ENCODE measurements around the gene KDR. TPM values are rescaled to one million over a fixed set of nuclear protein-coding genes. Genes with fewer than 3 reads are reported as not detected.
A peak's percentile ranks its signal among the peaks of the same experiment; 100 is the strongest.

KDR gene
- total and polyA plus RNA-seq, 4 donors = 6.1 to 39.1 (median 24.6) TPM

GRCh38 chr4:55117511-55117910, 7.9 kb downstream of the KDR start:
- H3K36me3 ChIP-seq (ENCODE audit: control insufficient read depth in 4 of 4, insufficient read depth in 3 of 4, low read depth in 1 of 4, low read length in 3 of 4) = no peaks in the 10 kb centered on the region
- no peak overlapping the region for H3K27ac ChIP-seq (ENCODE audit: low read depth in 1 of 2, low read length in 2 of 2)
- DNase-seq (ENCODE audit: low spot score) = no peak
- H3K9ac ChIP-seq (ENCODE audit: low read depth in 1 of 2, low read length in 2 of 2) = no peak overlapping the region
- TF ChIP-seq SP1 (IDR thresholded peaks at IDR 0.05) (no peak), MAX (IDR thresholded peaks at IDR 0.05) (no peak), HNF4A (conservative IDR thresholded peaks at IDR 0.05) (no peak), FOXA2 (IDR thresholded peaks at IDR 0.05) (no peak), GABPA (IDR thresholded peaks at IDR 0.05 in 1 of 2, conservative IDR thresholded peaks at IDR 0.05 in 1 of 2) (no peak), TAF1 (conservative IDR thresholded peaks at IDR 0.05) (no peak), HNF4G (IDR thresholded peaks at IDR 0.05) (no peak)
- TF ChIP-seq, protein P1, sequence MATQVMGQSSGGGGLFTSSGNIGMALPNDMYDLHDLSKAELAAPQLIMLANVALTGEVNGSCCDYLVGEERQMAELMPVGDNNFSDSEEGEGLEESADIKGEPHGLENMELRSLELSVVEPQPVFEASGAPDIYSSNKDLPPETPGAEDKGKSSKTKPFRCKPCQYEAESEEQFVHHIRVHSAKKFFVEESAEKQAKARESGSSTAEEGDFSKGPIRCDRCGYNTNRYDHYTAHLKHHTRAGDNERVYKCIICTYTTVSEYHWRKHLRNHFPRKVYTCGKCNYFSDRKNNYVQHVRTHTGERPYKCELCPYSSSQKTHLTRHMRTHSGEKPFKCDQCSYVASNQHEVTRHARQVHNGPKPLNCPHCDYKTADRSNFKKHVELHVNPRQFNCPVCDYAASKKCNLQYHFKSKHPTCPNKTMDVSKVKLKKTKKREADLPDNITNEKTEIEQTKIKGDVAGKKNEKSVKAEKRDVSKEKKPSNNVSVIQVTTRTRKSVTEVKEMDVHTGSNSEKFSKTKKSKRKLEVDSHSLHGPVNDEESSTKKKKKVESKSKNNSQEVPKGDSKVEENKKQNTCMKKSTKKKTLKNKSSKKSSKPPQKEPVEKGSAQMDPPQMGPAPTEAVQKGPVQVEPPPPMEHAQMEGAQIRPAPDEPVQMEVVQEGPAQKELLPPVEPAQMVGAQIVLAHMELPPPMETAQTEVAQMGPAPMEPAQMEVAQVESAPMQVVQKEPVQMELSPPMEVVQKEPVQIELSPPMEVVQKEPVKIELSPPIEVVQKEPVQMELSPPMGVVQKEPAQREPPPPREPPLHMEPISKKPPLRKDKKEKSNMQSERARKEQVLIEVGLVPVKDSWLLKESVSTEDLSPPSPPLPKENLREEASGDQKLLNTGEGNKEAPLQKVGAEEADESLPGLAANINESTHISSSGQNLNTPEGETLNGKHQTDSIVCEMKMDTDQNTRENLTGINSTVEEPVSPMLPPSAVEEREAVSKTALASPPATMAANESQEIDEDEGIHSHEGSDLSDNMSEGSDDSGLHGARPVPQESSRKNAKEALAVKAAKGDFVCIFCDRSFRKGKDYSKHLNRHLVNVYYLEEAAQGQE (IDR thresholded peaks at IDR 0.05) = no peak
- TF ChIP-seq, protein P2, sequence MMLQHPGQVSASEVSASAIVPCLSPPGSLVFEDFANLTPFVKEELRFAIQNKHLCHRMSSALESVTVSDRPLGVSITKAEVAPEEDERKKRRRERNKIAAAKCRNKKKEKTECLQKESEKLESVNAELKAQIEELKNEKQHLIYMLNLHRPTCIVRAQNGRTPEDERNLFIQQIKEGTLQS (IDR thresholded peaks at IDR 0.05) = no peak
- TF ChIP-seq, protein P3, sequence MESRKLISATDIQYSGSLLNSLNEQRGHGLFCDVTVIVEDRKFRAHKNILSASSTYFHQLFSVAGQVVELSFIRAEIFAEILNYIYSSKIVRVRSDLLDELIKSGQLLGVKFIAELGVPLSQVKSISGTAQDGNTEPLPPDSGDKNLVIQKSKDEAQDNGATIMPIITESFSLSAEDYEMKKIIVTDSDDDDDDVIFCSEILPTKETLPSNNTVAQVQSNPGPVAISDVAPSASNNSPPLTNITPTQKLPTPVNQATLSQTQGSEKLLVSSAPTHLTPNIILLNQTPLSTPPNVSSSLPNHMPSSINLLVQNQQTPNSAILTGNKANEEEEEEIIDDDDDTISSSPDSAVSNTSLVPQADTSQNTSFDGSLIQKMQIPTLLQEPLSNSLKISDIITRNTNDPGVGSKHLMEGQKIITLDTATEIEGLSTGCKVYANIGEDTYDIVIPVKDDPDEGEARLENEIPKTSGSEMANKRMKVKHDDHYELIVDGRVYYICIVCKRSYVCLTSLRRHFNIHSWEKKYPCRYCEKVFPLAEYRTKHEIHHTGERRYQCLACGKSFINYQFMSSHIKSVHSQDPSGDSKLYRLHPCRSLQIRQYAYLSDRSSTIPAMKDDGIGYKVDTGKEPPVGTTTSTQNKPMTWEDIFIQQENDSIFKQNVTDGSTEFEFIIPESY (IDR thresholded peaks at IDR 0.05) = no peak
- no peaks in the 10 kb centered on the region for H3K27me3 ChIP-seq (ENCODE audit: control insufficient read depth in 4 of 4, insufficient read depth in 4 of 4, low read length in 3 of 4)
- WGBS = 70% methylated on average over 1 of the region's 1 CpG
- no peak overlapping the region for H3K4me3 ChIP-seq (ENCODE audit: low read depth in 1 of 3, low read length in 3 of 3)
- no peaks in the 10 kb centered on the region for H3K4me1 ChIP-seq (ENCODE audit: control insufficient read depth in 4 of 4, insufficient read depth in 4 of 4, low read length in 3 of 4)
- H3K9me3 ChIP-seq (ENCODE audit: control insufficient read depth in 4 of 4, low read length in 3 of 4) = no peaks in the 10 kb centered on the region

GRCh38 chr4:55116450-55116849, 8.9 kb downstream of the KDR start:
- no peaks in the 10 kb centered on the region for H3K27me3 ChIP-seq (ENCODE audit: control insufficient read depth in 4 of 4, insufficient read depth in 4 of 4, low read length in 3 of 4)
- H3K27ac ChIP-seq (ENCODE audit: low read depth in 1 of 2, low read length in 2 of 2) = no peak overlapping the region
- no peak for DNase-seq (ENCODE audit: low spot score)
- H3K9ac ChIP-seq (ENCODE audit: low read depth in 1 of 2, low read length in 2 of 2) = no peak overlapping the region
- H3K36me3 ChIP-seq (ENCODE audit: control insufficient read depth in 4 of 4, insufficient read depth in 3 of 4, low read depth in 1 of 4, low read length in 3 of 4) = no peaks in the 10 kb centered on the region
- WGBS = 31% methylated on average over 1 of the region's 1 CpG
- no peak overlapping the region for H3K4me3 ChIP-seq (ENCODE audit: low read depth in 1 of 3, low read length in 3 of 3)
- TF ChIP-seq FOXA2 (IDR thresholded peaks at IDR 0.05) (no peak), GABPA (IDR thresholded peaks at IDR 0.05 in 1 of 2, conservative IDR thresholded peaks at IDR 0.05 in 1 of 2) (no peak), EGR1 (IDR thresholded peaks at IDR 0.05; ENCODE audit: low read depth in 2 of 2) (no peak), RAD21 (IDR thresholded peaks at IDR 0.05) (peak in 1 of 2 donors; percentile 7), SP1 (IDR thresholded peaks at IDR 0.05) (no peak), NR2F2 (IDR thresholded peaks at IDR 0.05) (peak; percentile 69), RXRA (IDR thresholded peaks at IDR 0.05) (no peak), FOXA1 (IDR thresholded peaks at IDR 0.05) (no peak), YY1 (IDR thresholded peaks at IDR 0.05) (no peak)
- TF ChIP-seq, protein P3 (IDR thresholded peaks at IDR 0.05) = no peak
- TF ChIP-seq, protein P2 (IDR thresholded peaks at IDR 0.05) = no peak
- H3K4me1 ChIP-seq (ENCODE audit: control insufficient read depth in 4 of 4, insufficient read depth in 4 of 4, low read length in 3 of 4) = no peaks in the 10 kb centered on the region
- H3K9me3 ChIP-seq (ENCODE audit: control insufficient read depth in 4 of 4, low read length in 3 of 4) = no peaks in the 10 kb centered on the region
